Measurements from ENCODE around the gene IPO13.

DNA sequence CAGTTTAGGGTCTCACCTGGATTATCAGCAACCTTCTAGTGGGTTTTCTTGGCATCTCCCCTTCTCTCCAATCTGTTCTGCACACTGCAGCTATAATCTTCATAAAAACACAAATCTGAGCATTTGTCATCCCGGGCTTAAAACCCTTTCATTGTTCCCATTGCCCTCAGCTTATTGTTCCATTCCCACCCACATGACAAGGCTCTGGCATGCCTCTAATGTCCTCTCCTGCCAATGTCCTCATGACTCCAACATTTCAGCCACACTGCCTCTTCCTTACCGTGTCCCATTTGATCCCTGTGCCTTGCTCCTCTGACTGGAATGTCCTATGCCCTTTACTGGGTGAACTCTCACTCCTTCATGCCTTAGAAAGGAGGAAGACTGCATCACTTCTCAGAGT lies 15.6 kb downstream of the IPO13 start:
- no peak for TF ChIP-seq CTCF (IDR thresholded peaks at IDR 0.05)
- TF ChIP-seq POLR2A (IDR thresholded peaks at IDR 0.05), result no peak
